ENCODE results near the gene ARID5B.

GRCh38 chr10:62116896-62117295 is 215.4 kb downstream of the ARID5B start:
- TF ChIP-seq POLR2A (IDR thresholded peaks at IDR 0.05; ENCODE audit: low read length): no peak
- TF ChIP-seq GATA1 (IDR thresholded peaks at IDR 0.05; ENCODE audit: low read depth, low read length): no peak
